ENCODE measurements around the gene NLRP9.

Gene NLRP9

GRCh38 chr19:55702131-55702627, 36.0 kb downstream of the NLRP9 start:
- DNase-seq, result peak; percentile 90

GRCh38 chr19:55700813-55701212, 37.4 kb downstream of the NLRP9 start:
- DNase-seq, result no peak

GRCh38 chr19:55699221-55699620, 39.0 kb downstream of the NLRP9 start:
- DNase-seq, result no peak

GRCh38 chr19:55698256-55698655, 39.9 kb downstream of the NLRP9 start:
- no peak for DNase-seq

GRCh38 chr19:55697698-55698097, 40.5 kb downstream of the NLRP9 start:
- DNase-seq, result no peak

- DNase-seq, result no peak
Measured at GRCh38 chr19:55697069-55697440, 41.1 kb downstream of the NLRP9 start.

GRCh38 chr19:55696301-55697068, 41.7 kb downstream of the NLRP9 start:
- DNase-seq, result no peak

GRCh38 chr19:55695511-55696290, 42.5 kb downstream of the NLRP9 start:
- no peak for DNase-seq

GRCh38 chr19:55694656-55695491, 43.3 kb downstream of the NLRP9 start:
- DNase-seq, result no peak

GRCh38 chr19:55694241-55694655, 44.0 kb downstream of the NLRP9 start:
- no peak for DNase-seq

- no peak for DNase-seq
Measured at GRCh38 chr19:55693336-55693974, 44.7 kb downstream of the NLRP9 start.

GRCh38 chr19:55692681-55693081, 45.5 kb downstream of the NLRP9 start:
- no peak for DNase-seq

- DNase-seq, result no peak
Measured at GRCh38 chr19:55691561-55692481, 46.4 kb downstream of the NLRP9 start.

GRCh38 chr19:55690769-55691545, 47.2 kb downstream of the NLRP9 start:
- DNase-seq, result no peak

GRCh38 chr19:55690109-55690768, 48.0 kb downstream of the NLRP9 start:
- no peak for DNase-seq

- DNase-seq, result no peak
Measured at GRCh38 chr19:55689411-55690108, 48.6 kb downstream of the NLRP9 start.

- peak; percentile 43 for DNase-seq
Measured at GRCh38 chr19:55688422-55689218, 49.6 kb downstream of the NLRP9 start.

Data from hematopoietic multipotent progenitor cell treated with erythropoietin and hydrocortisone succinate and interleukin-3 and kit ligand, for 6 days (in vitro differentiated cells).